GM19328 (cell line): ENCODE data around the gene CLECL1.
"Not testable (repeated sequence)": the region's sequence is repeated elsewhere in the genome, so short reads cannot be mapped to it uniquely, and the experiment has no call there.

Experiments
- ATAC-seq: cut with Tn5 transposase; IDR thresholded peaks from one replicate; pipeline ENCODE4 v1.9.1; 2021; ENCODE audit warnings: mild to moderate bottlenecking, moderate library complexity; ENCODE audit not compliant: unreplicated experiment

The CLECL1 gene

GRCh38 chr12:9752145-9752933, 19.4 kb upstream of the CLECL1 start:
- no peak for ATAC-seq

- ATAC-seq, result no peak
Observed at GRCh38 chr12:9751204-9752144, 18.6 kb upstream of the CLECL1 start.

- peak; percentile 61 for ATAC-seq
Observed at GRCh38 chr12:9750276-9751203, 17.6 kb upstream of the CLECL1 start.

- ATAC-seq, result no peak
Observed at GRCh38 chr12:9749640-9750039, 16.7 kb upstream of the CLECL1 start.

GRCh38 chr12:9745199-9745598, 12.3 kb upstream of the CLECL1 start:
- no peak for ATAC-seq

GRCh38 chr12:9742661-9743060, 9.8 kb upstream of the CLECL1 start:
- no peak for ATAC-seq

GRCh38 chr12:9741726-9742125, 8.8 kb upstream of the CLECL1 start:
- peak; percentile 78 for ATAC-seq

- no peak for ATAC-seq
Observed at GRCh38 chr12:9740106-9740750, 7.3 kb upstream of the CLECL1 start.

GRCh38 chr12:9739404-9740105, 6.7 kb upstream of the CLECL1 start:
- ATAC-seq, result not testable (repeated sequence)

DNA sequence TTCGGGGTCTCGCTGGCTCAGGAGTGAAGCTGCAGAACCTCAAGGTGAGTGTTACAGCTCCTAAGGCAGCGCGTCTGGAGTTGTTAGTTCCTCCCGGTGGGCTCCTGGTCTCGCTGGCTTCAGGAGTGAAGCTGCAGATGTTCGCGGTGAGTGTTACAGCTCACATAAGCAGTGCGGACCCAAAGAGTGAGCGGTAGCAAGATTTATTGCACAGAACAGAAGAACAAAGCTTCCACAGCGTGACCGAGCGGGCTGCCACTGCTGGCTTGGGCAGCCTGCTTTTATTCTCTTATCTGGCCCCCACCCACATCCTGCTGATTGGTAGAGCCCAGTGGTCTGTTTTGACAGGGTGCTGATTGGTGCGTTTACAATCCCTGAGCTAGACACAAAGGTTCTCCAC, 6.0 kb upstream of the CLECL1 start:
- not testable (repeated sequence) for ATAC-seq

- ATAC-seq, result no peak
Observed at GRCh38 chr12:9736936-9737705, 4.2 kb upstream of the CLECL1 start.

- ATAC-seq, result no peak
Observed at GRCh38 chr12:9735601-9736000, 2.7 kb upstream of the CLECL1 start.

DNA sequence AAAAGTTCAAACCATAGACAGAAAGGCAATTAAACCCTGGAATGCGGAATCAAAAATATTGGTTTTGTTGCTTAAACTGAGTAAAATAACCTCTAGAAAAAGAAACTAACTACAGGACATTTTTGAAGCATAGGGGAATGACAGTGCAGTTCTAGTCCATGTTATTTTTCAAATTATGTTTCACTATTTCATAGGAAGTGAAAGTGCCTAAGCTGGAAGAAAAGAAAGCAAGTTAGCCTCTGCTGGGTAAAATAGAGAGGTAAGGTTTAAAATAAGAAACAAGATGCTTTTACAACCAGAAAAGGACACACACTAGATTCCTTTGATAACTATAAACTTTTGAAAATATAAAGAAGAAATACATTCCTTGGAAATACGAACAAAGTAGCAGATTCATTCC, 1.1 kb downstream of the CLECL1 start:
- no peak for ATAC-seq

- no peak for ATAC-seq
Observed at GRCh38 chr12:9731393-9731792, 1.5 kb downstream of the CLECL1 start.

DNA sequence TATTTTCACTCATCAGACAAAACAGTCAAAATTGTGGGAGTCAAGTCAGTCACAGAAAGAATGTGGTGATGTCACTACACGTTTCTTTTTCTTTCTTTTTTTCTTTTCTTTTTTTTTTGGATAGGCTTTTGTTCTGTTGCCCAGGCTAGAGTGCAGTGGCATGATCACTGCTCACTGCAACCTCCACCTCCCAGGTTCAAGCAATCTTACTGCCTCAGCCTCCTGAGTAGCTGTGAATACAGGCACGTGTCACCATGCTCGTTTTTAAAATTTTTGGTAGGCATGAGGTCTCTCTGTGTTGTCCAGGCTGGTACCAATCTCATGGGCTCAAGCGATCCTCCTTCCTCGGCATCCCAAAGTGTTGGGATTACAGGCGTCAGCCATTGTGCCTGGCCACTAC, 2.3 kb downstream of the CLECL1 start:
- ATAC-seq, result no peak

DNA sequence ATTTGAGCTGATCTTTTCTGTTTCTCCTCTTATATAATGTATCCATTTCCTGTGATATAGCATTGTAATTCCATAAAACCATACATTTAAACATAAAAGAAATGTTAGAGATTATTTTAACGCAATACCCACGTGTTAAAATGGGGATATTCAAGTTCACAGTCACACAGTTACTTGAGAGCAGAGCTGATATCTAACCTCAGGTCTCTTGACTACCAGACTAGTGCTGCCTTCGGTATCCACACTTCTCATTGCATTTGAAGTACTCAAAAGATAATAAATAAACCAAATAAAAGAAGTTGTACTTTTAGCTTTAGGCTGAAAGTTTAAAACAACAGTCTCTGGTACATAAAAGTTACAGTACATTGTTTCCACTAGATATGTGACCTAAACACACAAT, 2.9 kb downstream of the CLECL1 start:
- no peak for ATAC-seq

GRCh38 chr12:9729082-9729481, 3.8 kb downstream of the CLECL1 start:
- no peak for ATAC-seq

DNA sequence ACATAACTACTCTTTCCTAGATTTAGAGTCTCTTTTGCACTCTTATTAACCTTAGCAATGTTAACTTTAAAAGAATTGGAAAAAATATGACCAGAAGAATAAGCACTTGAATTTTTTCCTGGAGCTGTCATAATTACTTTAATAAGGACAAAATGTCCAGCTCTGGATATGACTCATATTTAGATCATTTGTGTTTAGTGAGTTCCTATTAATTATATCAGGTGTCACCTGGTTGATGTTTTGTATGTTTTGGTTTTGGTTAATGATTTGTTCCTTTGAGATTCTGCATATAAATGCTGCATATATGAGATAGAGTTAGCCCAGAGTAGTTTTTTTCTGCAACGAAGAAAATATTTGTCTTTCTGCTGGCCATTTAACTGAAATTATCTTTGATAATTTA, 5.1 kb downstream of the CLECL1 start:
- ATAC-seq, result no peak
